ENCODE results near the gene MEX3D.

- no peak for TF ChIP-seq CTCF (IDR thresholded peaks at IDR 0.05)
- TF ChIP-seq POLR2A (IDR thresholded peaks at IDR 0.05): no peak
Measured at GRCh38 chr19:1585243-1585580, 17.1 kb upstream of the MEX3D start.

Data from stomach (tissue), 4 donors.